Measurements from ENCODE around the gene IFIT3. TPM values are rescaled to one million over a fixed set of nuclear protein-coding genes. Genes with fewer than 3 reads are reported as not detected.
"Not testable (repeated sequence)": the region's sequence is repeated elsewhere in the genome, so short reads cannot be mapped to it uniquely, and the experiment has no call there.

IFIT3 gene
- total RNA-seq, result 10 to 100 TPM; 14.7 to 15.2 TPM

- H3K9me3 Mint-ChIP-seq, result no peaks in the 10 kb centered on the region
- ChIA-PET POLR2A (no interaction called here), CTCF (no interaction called here)
- peak within 1 kb of the TSS; percentile 3 for H3K27ac Mint-ChIP-seq
- DNase-seq, result no peak
- peaks cover 36% of the 10 kb centered on the region for H3K4me1 Mint-ChIP-seq (ENCODE audit: low read depth)
- H3K27me3 Mint-ChIP-seq, result peaks cover 11% of the 10 kb centered on the region
- H3K4me3 Mint-ChIP-seq, result peak within 1 kb of the TSS; percentile 59
- intact Hi-C loops (cut with micrococcal nuclease), result no loop called here
- no peaks in the 10 kb centered on the region for H3K36me3 Mint-ChIP-seq
Measured at GRCh38 chr10:89327803-89328441, at the start of gene IFIT3. Gene IFIT3, plus strand, starts transcription at chr10:89327997. Its CDS starts 77 bp downstream, at chr10:89328074.

GRCh38 chr10:89278034-89278535 is 49.7 kb upstream of the IFIT3 start:
- intact Hi-C loops (cut with micrococcal nuclease), result no loop called here
- CTCF ChIA-PET, result no interaction called here

GRCh38 chr10:89278900-89279392 is 48.9 kb upstream of the IFIT3 start:
- POLR2A ChIA-PET, result no interaction called here
- no peaks in the 10 kb centered on the region for H3K27me3 Mint-ChIP-seq

More at GRCh38 chr10:89278034-89278535, 49.7 kb upstream of the IFIT3 start:
- Mint-ChIP-seq H3K4me3 (no peak overlapping the region), H3K36me3 (no peaks in the 10 kb centered on the region), H3K4me1 (ENCODE audit: low read depth) (no peaks in the 10 kb centered on the region), H3K9me3 (no peaks in the 10 kb centered on the region), H3K27ac (no peak overlapping the region), H3K27me3 (no peaks in the 10 kb centered on the region)
- DNase-seq, result no peak
- POLR2A ChIA-PET, result no interaction called here

GRCh38 chr10:89279421-89279869 is 48.4 kb upstream of the IFIT3 start:
- CTCF ChIA-PET, result no interaction called here
- no peaks in the 10 kb centered on the region for H3K9me3 Mint-ChIP-seq

More at GRCh38 chr10:89278900-89279392, 48.9 kb upstream of the IFIT3 start:
- no peaks in the 10 kb centered on the region for H3K9me3 Mint-ChIP-seq
- CTCF ChIA-PET, result no interaction called here
- intact Hi-C loops (cut with micrococcal nuclease), result no loop called here
- no peaks in the 10 kb centered on the region for H3K36me3 Mint-ChIP-seq
- no peaks in the 10 kb centered on the region for H3K4me1 Mint-ChIP-seq (ENCODE audit: low read depth)
- no peak overlapping the region for H3K27ac Mint-ChIP-seq
- no peak for DNase-seq
- H3K4me3 Mint-ChIP-seq, result no peak overlapping the region

GRCh38 chr10:89280508-89280907 is 47.3 kb upstream of the IFIT3 start:
- POLR2A ChIA-PET, result no interaction called here
- intact Hi-C loops (cut with micrococcal nuclease), result no loop called here
- Mint-ChIP-seq H3K27me3 (no peaks in the 10 kb centered on the region), H3K4me1 (ENCODE audit: low read depth) (no peaks in the 10 kb centered on the region), H3K27ac (no peak overlapping the region), H3K4me3 (no peak overlapping the region), H3K36me3 (no peaks in the 10 kb centered on the region), H3K9me3 (no peaks in the 10 kb centered on the region)
- no peak for DNase-seq
- CTCF ChIA-PET, result no interaction called here

More at GRCh38 chr10:89279421-89279869, 48.4 kb upstream of the IFIT3 start:
- Mint-ChIP-seq H3K4me3 (no peak overlapping the region), H3K4me1 (ENCODE audit: low read depth) (no peaks in the 10 kb centered on the region), H3K27me3 (no peaks in the 10 kb centered on the region), H3K27ac (no peak overlapping the region), H3K36me3 (no peaks in the 10 kb centered on the region)
- no peak for DNase-seq
- intact Hi-C loops (cut with micrococcal nuclease), result no loop called here
- POLR2A ChIA-PET, result no interaction called here

GRCh38 chr10:89281606-89282395 is 46.0 kb upstream of the IFIT3 start:
- no peaks in the 10 kb centered on the region for H3K36me3 Mint-ChIP-seq
- POLR2A ChIA-PET, result no interaction called here
- H3K27ac Mint-ChIP-seq, result no peak overlapping the region
- H3K9me3 Mint-ChIP-seq, result no peaks in the 10 kb centered on the region
- H3K4me3 Mint-ChIP-seq, result no peak overlapping the region
- intact Hi-C loops (cut with micrococcal nuclease), result no loop called here
- no peak for DNase-seq
- no peaks in the 10 kb centered on the region for H3K4me1 Mint-ChIP-seq (ENCODE audit: low read depth)
- CTCF ChIA-PET, result no interaction called here
- H3K27me3 Mint-ChIP-seq, result peaks cover 1% of the 10 kb centered on the region

- Mint-ChIP-seq H3K9me3 (no peaks in the 10 kb centered on the region), H3K27ac (no peak overlapping the region), H3K36me3 (no peaks in the 10 kb centered on the region), H3K4me1 (ENCODE audit: low read depth) (no peaks in the 10 kb centered on the region), H3K27me3 (peaks cover 1% of the 10 kb centered on the region), H3K4me3 (no peak overlapping the region)
- ChIA-PET CTCF (no interaction called here), POLR2A (no interaction called here)
- no peak for DNase-seq
- intact Hi-C loops (cut with micrococcal nuclease), result no loop called here
Measured at GRCh38 chr10:89283025-89283935, 44.5 kb upstream of the IFIT3 start.

- H3K4me1 Mint-ChIP-seq (ENCODE audit: low read depth), result no peaks in the 10 kb centered on the region
- ChIA-PET CTCF (interaction anchor here (0.6 kb wide), 1 partner anchor 109 kb away, joined by 3 read pairs; the partner anchor contains the start of gene IFIT1), POLR2A (no interaction called here)
- DNase-seq, result no peak
- no peak overlapping the region for H3K4me3 Mint-ChIP-seq
- H3K27me3 Mint-ChIP-seq, result peaks cover 1% of the 10 kb centered on the region
- H3K9me3 Mint-ChIP-seq, result no peaks in the 10 kb centered on the region
- H3K36me3 Mint-ChIP-seq, result no peaks in the 10 kb centered on the region
- H3K27ac Mint-ChIP-seq, result no peak overlapping the region
- intact Hi-C loops (cut with micrococcal nuclease), result no loop called here
Measured at GRCh38 chr10:89283936-89284475, 43.8 kb upstream of the IFIT3 start.

GRCh38 chr10:89284711-89285110 is 43.1 kb upstream of the IFIT3 start:
- H3K36me3 Mint-ChIP-seq; H3K4me1 Mint-ChIP-seq (ENCODE audit: low read depth); H3K4me3 Mint-ChIP-seq; intact Hi-C loops (cut with micrococcal nuclease); DNase-seq; H3K9me3 Mint-ChIP-seq; H3K27me3 Mint-ChIP-seq; CTCF ChIA-PET; POLR2A ChIA-PET; H3K27ac Mint-ChIP-seq: not testable (repeated sequence)

GRCh38 chr10:89285303-89285702 is 42.5 kb upstream of the IFIT3 start:
- DNase-seq; CTCF ChIA-PET; H3K36me3 Mint-ChIP-seq; H3K27ac Mint-ChIP-seq; POLR2A ChIA-PET; intact Hi-C loops (cut with micrococcal nuclease); H3K27me3 Mint-ChIP-seq; H3K4me3 Mint-ChIP-seq; H3K4me1 Mint-ChIP-seq (ENCODE audit: low read depth); H3K9me3 Mint-ChIP-seq: not testable (repeated sequence)

GRCh38 chr10:89294721-89295239 is 33.0 kb upstream of the IFIT3 start:
- H3K4me1 Mint-ChIP-seq (ENCODE audit: low read depth), result peaks cover 8% of the 10 kb centered on the region
- H3K27ac Mint-ChIP-seq, result no peak overlapping the region
- peaks cover 14% of the 10 kb centered on the region for H3K9me3 Mint-ChIP-seq
- DNase-seq, result no peak
- ChIA-PET CTCF (interaction anchor here (0.8 to 2.1 kb wide), 3 partner anchors 74 to 273 kb away, joined by 3 to 14 read pairs (median 3); no protein-coding TSS in a partner anchor), POLR2A (no interaction called here)
- intact Hi-C loops (cut with micrococcal nuclease), result no loop called here
- H3K4me3 Mint-ChIP-seq, result no peak overlapping the region
- H3K27me3 Mint-ChIP-seq, result no peaks in the 10 kb centered on the region
- H3K36me3 Mint-ChIP-seq, result peaks cover 5% of the 10 kb centered on the region

All from activated CD4-positive, alpha-beta memory T cell treated with anti-CD3 and anti-CD28 coated beads for 36 hours (primary cell).